Fibroblast of lung (primary cell): ENCODE results near the gene TBXA2R. TPM values are rescaled to one million over a fixed set of nuclear protein-coding genes. Genes with fewer than 3 reads are reported as not detected.

Experiments used
- DNase-seq, 2 donors: peaks; one replicate each; pipeline versions ENCODE4 v3.0.0 to v3.0.0-alpha.2; 2010; ENCODE audit warnings: low read depth in 2 of 2
- H2AFZ ChIP-seq: 2 replicates; pipeline ENCODE4 v1.5.1; 2012; ENCODE audit warnings: low read length, control low read depth, inconsistent platforms
- H3K27ac ChIP-seq: 2 replicates; pipeline ENCODE4 v1.5.1; 2011; ENCODE audit warnings: low read length, control low read depth; ENCODE audit not compliant: insufficient read depth
- H3K27me3 ChIP-seq: 2 replicates; pipeline ENCODE4 v1.5.1; 2011; ENCODE audit warnings: mild to moderate bottlenecking, low read length; ENCODE audit not compliant: control insufficient read depth, insufficient read depth
- H3K36me3 ChIP-seq: 2 replicates; pipeline ENCODE4 v1.5.1; 2011; ENCODE audit warnings: low read length; ENCODE audit not compliant: control insufficient read depth, insufficient read depth
- H3K4me1 ChIP-seq: 2 replicates; pipeline ENCODE4 v1.5.1; 2011; ENCODE audit warnings: low read length; ENCODE audit not compliant: control insufficient read depth, insufficient read depth; ENCODE audit errors: extremely low read depth
- H3K4me2 ChIP-seq: 2 replicates; pipeline ENCODE4 v1.5.1; 2011; ENCODE audit warnings: low read length, control low read depth; ENCODE audit not compliant: insufficient read depth; ENCODE audit errors: extremely low read depth
- H3K4me3 ChIP-seq, 4 experiments: fragments of 200-600 bp in 1 of 4; sonication (generic) in 1 of 4; replicated peaks in 1 of 4; 2 replicates each; pipeline ENCODE4 v1.5.1; 2011 to 2016; ENCODE audit warnings: low read length in 4 of 4, low read depth in 3 of 4, mild to moderate bottlenecking in 3 of 4, control low read depth in 2 of 4, inconsistent platforms in 1 of 4, mixed read lengths in 1 of 4; ENCODE audit not compliant: insufficient read depth in 1 of 4; ENCODE audit errors: control extremely low read depth in 1 of 4
- H3K79me2 ChIP-seq: 2 replicates; pipeline ENCODE4 v1.5.1; 2012; ENCODE audit warnings: mild to moderate bottlenecking, low read length, inconsistent platforms; ENCODE audit not compliant: control insufficient read depth, insufficient read depth
- H3K9ac ChIP-seq: 2 replicates; pipeline ENCODE4 v1.5.1; 2011; ENCODE audit warnings: mild to moderate bottlenecking, low read length, control low read depth; ENCODE audit not compliant: insufficient read depth
- H3K9me3 ChIP-seq: 2 replicates; pipeline ENCODE4 v1.5.1; 2012; ENCODE audit warnings: low read depth, low read length; ENCODE audit not compliant: control insufficient read depth, insufficient read depth
- H4K20me1 ChIP-seq: 2 replicates; pipeline ENCODE4 v1.5.1; 2011; ENCODE audit warnings: low read length; ENCODE audit not compliant: control insufficient read depth, insufficient read depth; ENCODE audit errors: extremely low read depth
- EZH2 ChIP-seq: IDR thresholded peaks from 2 replicates; pipeline ENCODE4 v1.5.1; 2012; ENCODE audit warnings: low read length, control low read depth, mild to moderate bottlenecking; ENCODE audit errors: missing control alignments
- polyA plus RNA-seq, 2 donors: library from polyadenylated mRNA; depleted of rRNA in 1 of 2; stranded (reverse) in 1 of 2; unstranded in 1 of 2; fragments of >200 nt; gene quantifications; 2 replicates each; pipeline ENCODE4 v1.2.1, GENCODE V29; 2011 to 2012; ENCODE audit warnings: missing spikeins in 1 of 2
- total RNA-seq: library from RNA; depleted of rRNA; stranded (reverse); fragments of >200 nt; gene quantifications from 2 replicates; pipeline ENCODE4 v1.2.1, GENCODE V29; 2014
- TF ChIP-seq, protein P1 (sequence below), 2 donors: IDR thresholded peaks in 1 of 2; conservative IDR thresholded peaks in 1 of 2; 1 replicate in 1 of 2; 2 replicates in 1 of 2; pipeline ENCODE4 v1.5.1; 2011 to 2012; ENCODE audit warnings: low read length in 2 of 2, control low read depth in 1 of 2, inconsistent platforms in 1 of 2, low read depth in 1 of 2, mild to moderate bottlenecking in 1 of 2

TBXA2R gene
- total and polyA plus RNA-seq, 2 donors (not counting 1 experiment from before 2014, with no cell fraction given), result 1.3 to 1.8 TPM

DNA sequence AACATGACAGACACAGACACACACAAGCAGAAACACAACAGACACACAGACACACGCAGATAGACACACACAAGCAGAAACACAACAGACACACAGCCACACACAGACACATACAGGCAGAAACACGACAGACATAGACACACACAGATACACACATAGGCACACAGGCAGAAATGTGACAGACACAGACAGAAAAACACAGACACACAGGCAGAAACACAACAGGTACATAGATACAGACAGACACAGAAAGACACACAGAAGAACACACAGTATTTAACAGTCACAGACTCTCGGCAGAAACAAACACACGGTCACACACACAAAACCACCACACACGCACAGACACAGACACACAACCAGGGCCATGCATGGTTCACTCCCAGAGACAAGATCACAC lies 905 bp downstream of the TBXA2R start:
- TF ChIP-seq EZH2, result no peak
- TF ChIP-seq, protein P1, sequence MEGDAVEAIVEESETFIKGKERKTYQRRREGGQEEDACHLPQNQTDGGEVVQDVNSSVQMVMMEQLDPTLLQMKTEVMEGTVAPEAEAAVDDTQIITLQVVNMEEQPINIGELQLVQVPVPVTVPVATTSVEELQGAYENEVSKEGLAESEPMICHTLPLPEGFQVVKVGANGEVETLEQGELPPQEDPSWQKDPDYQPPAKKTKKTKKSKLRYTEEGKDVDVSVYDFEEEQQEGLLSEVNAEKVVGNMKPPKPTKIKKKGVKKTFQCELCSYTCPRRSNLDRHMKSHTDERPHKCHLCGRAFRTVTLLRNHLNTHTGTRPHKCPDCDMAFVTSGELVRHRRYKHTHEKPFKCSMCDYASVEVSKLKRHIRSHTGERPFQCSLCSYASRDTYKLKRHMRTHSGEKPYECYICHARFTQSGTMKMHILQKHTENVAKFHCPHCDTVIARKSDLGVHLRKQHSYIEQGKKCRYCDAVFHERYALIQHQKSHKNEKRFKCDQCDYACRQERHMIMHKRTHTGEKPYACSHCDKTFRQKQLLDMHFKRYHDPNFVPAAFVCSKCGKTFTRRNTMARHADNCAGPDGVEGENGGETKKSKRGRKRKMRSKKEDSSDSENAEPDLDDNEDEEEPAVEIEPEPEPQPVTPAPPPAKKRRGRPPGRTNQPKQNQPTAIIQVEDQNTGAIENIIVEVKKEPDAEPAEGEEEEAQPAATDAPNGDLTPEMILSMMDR (conservative IDR thresholded peaks at IDR 0.05 in 1 of 2, IDR thresholded peaks at IDR 0.05 in 1 of 2; ENCODE audit: low read depth in 1 of 2, low read length in 2 of 2), result no peak
- Histone ChIP-seq H2AFZ (no peak overlapping the region), H3K4me2 (peak overlapping the region; percentile 49), H3K36me3 (no peaks in the 10 kb centered on the region), H3K9ac (peak overlapping the region; percentile 58), H3K27ac (no peak overlapping the region), H3K4me1 (peaks cover 9% of the 10 kb centered on the region), H4K20me1 (no peaks in the 10 kb centered on the region), H3K9me3 (no peaks in the 10 kb centered on the region), H3K79me2 (no peaks in the 10 kb centered on the region), H3K27me3 (no peaks in the 10 kb centered on the region), H3K4me3 (peak overlapping the region; percentile 39 to 63 (median 45))
- no peak for DNase-seq

DNA sequence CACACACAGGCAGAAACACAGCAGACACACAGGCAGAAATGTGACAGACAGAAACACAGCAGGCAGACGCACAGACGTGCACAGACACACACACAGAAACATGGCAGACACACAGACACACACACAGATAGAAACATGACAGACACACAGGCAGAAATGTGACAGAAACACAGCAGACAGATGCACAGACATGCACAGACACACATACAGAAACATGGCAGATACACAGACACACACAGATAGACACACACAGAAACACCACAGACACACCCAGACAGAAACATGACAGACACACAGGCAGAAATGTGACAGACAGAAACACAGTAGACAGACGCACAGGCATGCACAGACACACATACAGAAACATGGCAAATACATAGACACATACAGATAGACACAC lies 1.3 kb downstream of the TBXA2R start:
- no peak for DNase-seq
- Histone ChIP-seq H3K4me3 (peak overlapping the region in 1 of 4 experiments; percentile 63), H3K27me3 (no peaks in the 10 kb centered on the region), H4K20me1 (no peaks in the 10 kb centered on the region), H3K27ac (no peak overlapping the region), H3K36me3 (no peaks in the 10 kb centered on the region), H3K4me2 (peak overlapping the region; percentile 49), H2AFZ (no peak overlapping the region), H3K79me2 (no peaks in the 10 kb centered on the region), H3K9me3 (no peaks in the 10 kb centered on the region), H3K4me1 (peaks cover 9% of the 10 kb centered on the region), H3K9ac (no peak overlapping the region)
- TF ChIP-seq, protein P1 (conservative IDR thresholded peaks at IDR 0.05 in 1 of 2, IDR thresholded peaks at IDR 0.05 in 1 of 2; ENCODE audit: low read depth in 1 of 2, low read length in 2 of 2), result no peak
- TF ChIP-seq EZH2, result no peak

DNA sequence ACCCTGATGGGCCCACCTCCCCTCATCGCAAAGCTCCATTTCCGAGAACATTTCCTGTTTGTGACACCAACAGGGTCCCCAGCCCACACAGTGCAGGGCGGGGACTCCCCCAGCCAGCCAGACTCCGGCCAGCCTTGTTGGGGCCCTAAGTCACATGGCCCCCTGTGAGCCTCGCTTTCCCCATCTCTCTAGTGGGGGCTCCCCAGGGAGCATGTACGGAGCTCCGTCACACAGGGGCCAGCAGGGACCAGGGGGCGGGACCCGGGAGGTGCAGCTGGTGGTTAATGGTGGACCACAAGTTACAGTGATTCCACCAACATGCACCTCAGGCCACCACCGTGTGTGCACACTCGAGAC lies 1.7 kb downstream of the TBXA2R start:
- Histone ChIP-seq H3K4me3 (no peak overlapping the region), H3K27me3 (no peaks in the 10 kb centered on the region), H3K4me2 (no peak overlapping the region), H3K9ac (no peak overlapping the region), H3K79me2 (no peaks in the 10 kb centered on the region), H4K20me1 (no peaks in the 10 kb centered on the region), H3K27ac (no peak overlapping the region), H3K4me1 (peaks cover 9% of the 10 kb centered on the region), H2AFZ (no peak overlapping the region), H3K36me3 (no peaks in the 10 kb centered on the region), H3K9me3 (no peaks in the 10 kb centered on the region)
- DNase-seq, result no peak
- TF ChIP-seq EZH2, result no peak
- TF ChIP-seq, protein P1 (conservative IDR thresholded peaks at IDR 0.05 in 1 of 2, IDR thresholded peaks at IDR 0.05 in 1 of 2; ENCODE audit: low read depth in 1 of 2, low read length in 2 of 2), result no peak
